A673 (cell line): Measurements from ENCODE around the gene PEPD. TPM values are rescaled to one million over a fixed set of nuclear protein-coding genes. Genes with fewer than 3 reads are reported as not detected.

Experiments
- BruUV-seq: library from RNA; stranded (reverse); fragments of 400-500 nt; replicated peaks from 2 replicates; lab custom pipeline; 2021; lab: Mats Ljungman, UMichigan
- CTCF ChIA-PET: fragments of 300-600 bp; sonication (Branson Sonifier 250); formaldehyde crosslinking; loops from one replicate; lab custom pipeline; 2022; ENCODE audit warnings: antibody characterized with exemption; lab: Charles Lee
- POLR2A ChIA-PET: fragments of 300-600 bp; sonication (Branson Sonifier 250); formaldehyde crosslinking; loops from one replicate; lab custom pipeline; 2022; ENCODE audit warnings: antibody characterized with exemption; ENCODE audit not compliant: low non-redundant PET; lab: Charles Lee
- DNase-seq: peaks from one replicate; pipeline ENCODE4 v3.0.0-alpha.2; 2015; ENCODE audit warnings: low spot score
- H3K27ac ChIP-seq: fragments of 200-600 bp; sonication (generic); 2 replicates; pipeline ENCODE4 v1.5.1; 2016; ENCODE audit warnings: mixed run types, low read depth, mild to moderate bottlenecking, mixed read lengths, antibody characterized with exemption, low read length; ENCODE audit not compliant: poor library complexity, severe bottlenecking
- H3K27me3 ChIP-seq: fragments of 200-600 bp; sonication (generic); replicated peaks from 2 replicates; pipeline ENCODE4 v1.6.1; 2017; ENCODE audit warnings: mixed run types, low read depth, mild to moderate bottlenecking, mixed read lengths, antibody characterized with exemption, low read length; ENCODE audit not compliant: insufficient read depth, poor library complexity
- H3K36me3 ChIP-seq: fragments of 200-600 bp; sonication (generic); 2 replicates; pipeline ENCODE4 v1.6.1; 2016; ENCODE audit warnings: mixed run types, mild to moderate bottlenecking, mixed read lengths, antibody characterized with exemption, low read length; ENCODE audit not compliant: insufficient read depth, poor library complexity, severe bottlenecking
- H3K4me1 ChIP-seq: fragments of 200-600 bp; sonication (generic); 2 replicates; pipeline ENCODE4 v1.6.1; 2017; ENCODE audit warnings: mixed run types, mild to moderate bottlenecking, mixed read lengths, antibody characterized with exemption, low read length; ENCODE audit not compliant: insufficient read depth, poor library complexity, severe bottlenecking
- H3K4me3 ChIP-seq: fragments of 200-600 bp; sonication (generic); 2 replicates; pipeline ENCODE4 v1.5.1; 2016; ENCODE audit warnings: low read depth, mixed run types, mild to moderate bottlenecking, mixed read lengths, low read length; ENCODE audit not compliant: poor library complexity, severe bottlenecking
- H3K9me3 ChIP-seq: fragments of 200-600 bp; sonication (generic); 2 replicates; pipeline ENCODE4 v1.6.1; 2016; ENCODE audit warnings: mixed run types, low read depth, mild to moderate bottlenecking, mixed read lengths, antibody characterized with exemption, low read length; ENCODE audit not compliant: poor library complexity, severe bottlenecking
- CTCF ChIP-seq: fragments of 300-800, 200-600 bp; sonication (generic); conservative IDR thresholded peaks from 2 replicates; pipeline ENCODE4 v1.5.1; 2017; ENCODE audit warnings: low read depth, mild to moderate bottlenecking, antibody characterized with exemption, low read length, moderate library complexity, mixed read lengths
- EZH2 ChIP-seq: fragments of 200-600 bp; sonication (generic); IDR thresholded peaks from 2 replicates; pipeline ENCODE4 v1.6.1; 2017; ENCODE audit warnings: borderline replicate concordance, low read depth, mild to moderate bottlenecking, mixed read lengths, antibody characterized with exemption, low read length; ENCODE audit not compliant: poor library complexity, severe bottlenecking
- intact Hi-C: fragments of 100-400 bp; cut with micrococcal nuclease; formaldehyde crosslinking; loops from one replicate; pipeline ENCODE4 v1.10.0; 2022; ENCODE audit not compliant: unreplicated experiment
- total RNA-seq: library from RNA; stranded (reverse); gene quantifications from 2 replicates; pipeline ENCODE4 v1.2.3, GENCODE V29; 2021

The PEPD gene
- total RNA-seq, 1 experiment from 2014 or later = 82.2 TPM

GRCh38 chr19:33410915-33411401 lies 110.6 kb downstream of the PEPD start:
- POLR2A ChIA-PET = no interaction called here
- Histone ChIP-seq H3K27ac (no peak overlapping the region), H3K4me1 (no peaks in the 10 kb centered on the region), H3K9me3 (no peaks in the 10 kb centered on the region), H3K36me3 (no peaks in the 10 kb centered on the region), H3K4me3 (no peak overlapping the region), H3K27me3 (no peaks in the 10 kb centered on the region)
- no TSS peak for BruUV-seq
- no peak for TF ChIP-seq CTCF
- no peak for TF ChIP-seq EZH2
- no peak for DNase-seq
- CTCF ChIA-PET = interaction anchor here (0.6 kb wide), 1 partner anchor 188 kb away, joined by 13 read pairs; no protein-coding TSS in a partner anchor
- intact Hi-C loops = no loop called here

- ChIA-PET POLR2A (no interaction called here), CTCF (interaction anchor here (0.6 kb wide), 1 partner anchor 187 kb away, joined by 13 read pairs; no protein-coding TSS in a partner anchor)
- intact Hi-C loops = loop anchor here (10.0 kb wide), 1 partner anchor 285 kb away; no protein-coding TSS in a partner anchor
- no peaks in the 10 kb centered on the region for H3K27me3 ChIP-seq
- H3K27ac ChIP-seq = no peak overlapping the region
- no peak overlapping the region for H3K4me3 ChIP-seq
- no peaks in the 10 kb centered on the region for H3K9me3 ChIP-seq
- no peaks in the 10 kb centered on the region for H3K36me3 ChIP-seq
- no peaks in the 10 kb centered on the region for H3K4me1 ChIP-seq
- no TSS peak for BruUV-seq
- TF ChIP-seq EZH2 (no peak), CTCF (no peak)
- DNase-seq = no peak
Measured at GRCh38 chr19:33409906-33410685, 111.5 kb downstream of the PEPD start.

- H3K36me3 ChIP-seq = no peaks in the 10 kb centered on the region
- POLR2A ChIA-PET = no interaction called here
- no peaks in the 10 kb centered on the region for H3K27me3 ChIP-seq
- no peak overlapping the region for H3K4me3 ChIP-seq
- no peak overlapping the region for H3K27ac ChIP-seq
- CTCF ChIA-PET = interaction anchor here (0.8 to 0.9 kb wide), 2 partner anchors 168 to 173 kb away, joined by 3 to 8 read pairs; no protein-coding TSS in a partner anchor
- BruUV-seq = no TSS peak
- H3K4me1 ChIP-seq = no peaks in the 10 kb centered on the region
- TF ChIP-seq EZH2 = no peak
- TF ChIP-seq CTCF = no peak
- no peak for DNase-seq
- no peaks in the 10 kb centered on the region for H3K9me3 ChIP-seq
- intact Hi-C loops = loop anchor here (10.0 kb wide), 1 partner anchor 284 kb away; no protein-coding TSS in a partner anchor
Measured at GRCh38 chr19:33408538-33409434, 112.8 kb downstream of the PEPD start.
